Fibroblast of skin of left biceps (primary cell): ENCODE results near the gene SRSF1.
"Not testable (repeated sequence)": the region's sequence is repeated elsewhere in the genome, so short reads cannot be mapped to it uniquely, and the experiment has no call there.

ENCODE experiments used
- DNase-seq, 2 experiments: peaks; one replicate each; pipeline ENCODE4 v3.0.0-alpha.2; 2013; ENCODE audit warnings: low read depth in 2 of 2

Gene SRSF1

DNA sequence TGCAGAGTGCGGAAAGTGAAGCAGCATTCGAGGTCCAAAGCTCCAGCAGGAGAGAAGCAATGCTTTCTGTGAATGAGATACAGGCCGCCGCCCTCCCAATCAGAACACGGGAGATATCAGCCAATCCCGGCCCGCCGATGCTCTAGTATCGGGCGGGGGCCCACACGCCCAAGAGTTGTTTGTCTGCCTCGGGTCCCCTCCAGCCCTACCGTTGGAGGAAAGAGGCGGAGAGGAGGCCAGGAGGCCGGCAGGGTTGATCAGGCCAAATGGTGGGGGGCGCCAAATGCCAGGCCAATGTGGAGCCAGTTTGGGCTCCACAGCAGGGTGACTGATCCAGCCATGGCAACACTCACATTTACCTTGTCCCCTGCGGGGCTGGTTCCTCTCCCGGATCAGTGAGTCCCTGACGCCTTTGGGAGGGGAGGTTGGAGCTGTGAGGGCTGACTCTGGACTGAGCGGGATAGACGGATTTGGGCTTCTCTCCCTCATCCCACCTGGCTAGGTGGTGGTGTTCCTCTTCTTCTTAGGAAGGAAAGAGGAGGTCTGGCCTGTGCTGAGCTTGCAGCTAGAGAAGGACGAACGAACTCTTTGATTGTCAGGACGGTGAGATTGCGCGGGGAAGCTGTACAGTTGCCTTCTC is 41.4 kb downstream of the SRSF1 start:
- no peak for DNase-seq

DNA sequence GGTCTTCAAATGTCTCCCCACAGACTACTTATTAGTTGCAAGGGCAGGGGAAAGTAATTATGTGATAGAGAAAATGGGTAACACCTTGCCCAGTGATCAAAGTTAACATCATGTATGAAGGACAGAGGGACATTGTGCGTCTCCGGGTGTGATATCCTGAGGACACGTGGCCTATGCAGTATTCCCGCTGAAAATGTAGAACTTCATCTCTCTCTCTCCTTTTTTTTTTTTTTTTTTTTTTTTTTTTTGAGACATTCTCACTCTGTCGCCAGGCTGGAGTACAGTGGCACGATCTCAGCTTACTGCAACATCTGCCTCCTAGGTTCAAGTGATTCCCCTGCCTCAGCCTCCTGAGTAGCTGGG is 43.9 kb downstream of the SRSF1 start:
- DNase-seq, result no peak

DNA sequence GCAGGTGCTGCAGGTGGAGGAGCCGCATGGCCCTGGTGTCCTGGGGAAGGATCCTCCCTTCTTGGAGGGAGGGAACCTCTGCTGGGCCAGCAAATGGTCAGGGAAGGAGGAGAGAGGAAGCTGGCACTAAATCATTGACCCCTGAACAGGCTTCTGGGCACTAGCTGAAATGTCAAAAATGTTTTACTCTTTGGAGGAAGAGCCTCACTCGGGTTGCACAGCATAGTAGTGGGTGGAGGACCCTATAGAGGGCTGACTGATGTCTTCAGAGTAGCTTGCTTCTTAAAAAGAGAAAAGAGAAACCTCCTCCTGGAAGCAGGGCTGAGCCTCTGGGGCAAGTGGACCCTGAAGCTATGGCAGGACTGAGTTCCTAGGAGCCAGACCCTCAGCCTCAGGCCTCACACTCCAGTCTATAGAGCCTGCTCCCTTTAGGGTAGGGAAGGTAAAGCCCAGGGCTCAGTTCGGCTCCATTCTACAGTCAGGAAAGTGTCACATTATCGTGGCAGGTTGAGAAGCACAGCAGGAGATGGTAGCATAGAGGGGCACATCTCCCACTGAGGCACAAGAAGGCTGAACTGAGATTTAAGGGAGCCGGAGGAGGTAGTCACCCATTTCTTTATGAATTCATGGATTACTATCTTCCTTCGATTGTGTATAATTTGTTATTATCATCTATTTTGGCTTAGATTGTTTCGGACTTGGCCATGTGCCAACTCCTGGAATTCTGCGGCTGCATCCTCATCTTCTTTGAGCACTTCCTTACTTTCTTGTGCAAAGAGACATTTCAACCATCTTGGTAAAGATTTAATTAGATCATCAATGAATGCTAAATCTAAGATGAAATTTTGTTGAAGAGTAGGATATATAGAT is 44.5 kb downstream of the SRSF1 start:
- no peak for DNase-seq

DNA sequence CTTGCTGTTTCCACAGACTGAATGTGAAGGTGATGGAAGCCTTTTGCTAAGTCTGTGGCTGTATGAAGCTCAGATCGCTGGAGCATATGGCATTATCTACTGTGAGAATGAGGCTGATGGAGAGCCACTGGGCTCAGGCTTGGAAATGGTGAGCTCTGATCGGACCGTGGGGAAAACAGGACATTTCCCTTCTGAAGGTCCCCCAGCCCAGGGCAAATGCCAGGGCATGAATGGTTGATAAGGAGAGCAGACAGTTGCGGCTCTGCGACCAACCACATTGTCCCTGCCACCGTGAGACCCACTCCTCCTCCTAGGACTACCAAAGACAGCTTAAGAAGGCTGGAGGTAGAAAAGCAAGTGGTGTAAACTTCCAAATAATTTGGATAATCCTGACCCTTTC is 47.1 kb downstream of the SRSF1 start:
- no peak for DNase-seq

DNA sequence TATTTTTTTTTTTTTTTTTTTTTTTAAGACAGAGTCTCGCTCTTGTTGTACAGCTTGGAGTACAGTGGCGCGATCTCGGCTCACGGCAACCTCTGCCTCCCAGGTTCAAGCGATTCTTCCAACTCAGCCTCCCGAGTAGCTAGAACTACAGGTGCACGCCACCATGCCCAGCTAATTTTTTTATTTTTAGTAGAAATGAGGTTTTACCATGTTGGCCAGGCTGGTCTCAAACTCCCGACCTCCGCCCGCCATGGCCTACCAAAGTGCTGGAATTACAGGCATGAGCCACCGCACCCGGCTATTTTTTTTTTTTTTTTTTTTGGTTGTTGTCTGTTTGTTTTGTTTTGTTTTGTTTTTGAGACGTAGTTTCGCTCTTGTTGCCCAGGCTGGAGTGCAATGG is 48.7 kb downstream of the SRSF1 start:
- DNase-seq, result not testable (repeated sequence)

DNA sequence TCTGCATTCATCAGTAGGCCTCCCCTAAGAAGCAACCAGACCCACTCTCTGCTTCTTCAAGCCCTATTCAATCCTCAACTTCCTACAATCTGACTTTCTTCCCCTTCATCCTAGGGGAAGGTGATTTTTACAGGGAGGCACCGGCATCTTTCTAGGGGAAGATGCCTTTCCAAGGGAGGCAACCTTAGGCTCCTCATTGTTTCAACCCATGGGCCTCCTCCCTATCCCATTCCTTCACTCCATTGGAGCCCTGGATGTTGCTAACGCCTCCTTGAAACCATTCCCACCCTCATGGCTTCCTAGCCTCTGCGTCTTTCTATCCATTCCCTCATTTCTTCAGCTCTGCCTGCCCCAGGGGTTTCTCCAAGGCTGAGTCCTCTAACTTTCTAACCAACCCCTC is 49.2 kb downstream of the SRSF1 start:
- no peak for DNase-seq

DNA sequence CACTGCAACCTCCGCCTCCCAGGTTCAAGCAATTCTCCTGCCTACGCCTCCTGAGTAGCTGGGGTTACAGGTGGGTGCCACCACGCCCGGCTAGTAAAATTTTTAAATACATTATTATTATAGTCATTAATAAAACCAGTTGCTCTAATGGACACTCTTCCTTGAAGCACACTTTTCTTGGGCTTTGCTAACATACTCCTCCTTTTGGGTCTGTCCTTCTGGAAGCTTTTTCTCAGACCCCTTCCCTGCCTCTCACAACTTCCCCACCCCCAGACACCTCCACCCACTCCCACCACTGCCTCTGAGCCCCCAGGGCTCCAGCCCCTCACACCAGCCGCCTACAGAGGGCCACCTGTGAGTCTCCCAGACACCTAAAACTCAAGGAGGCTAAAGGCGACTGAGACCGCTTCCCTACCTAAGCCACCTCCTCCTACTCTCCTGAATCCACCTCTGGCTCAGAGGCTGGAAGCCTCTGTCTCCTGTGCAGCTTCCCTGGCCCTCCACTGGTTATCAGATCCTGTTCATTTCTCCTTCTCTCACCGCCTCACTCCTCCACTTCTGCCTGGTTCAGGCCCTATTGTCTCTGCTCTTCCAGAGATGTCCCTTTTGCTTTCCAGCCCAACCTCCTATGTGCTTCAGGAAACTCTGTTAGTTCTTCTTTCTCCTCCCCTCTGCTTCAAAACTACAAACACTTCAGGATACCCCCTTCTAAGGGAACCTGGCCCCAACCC is 49.8 kb downstream of the SRSF1 start:
- no peak for DNase-seq

DNA sequence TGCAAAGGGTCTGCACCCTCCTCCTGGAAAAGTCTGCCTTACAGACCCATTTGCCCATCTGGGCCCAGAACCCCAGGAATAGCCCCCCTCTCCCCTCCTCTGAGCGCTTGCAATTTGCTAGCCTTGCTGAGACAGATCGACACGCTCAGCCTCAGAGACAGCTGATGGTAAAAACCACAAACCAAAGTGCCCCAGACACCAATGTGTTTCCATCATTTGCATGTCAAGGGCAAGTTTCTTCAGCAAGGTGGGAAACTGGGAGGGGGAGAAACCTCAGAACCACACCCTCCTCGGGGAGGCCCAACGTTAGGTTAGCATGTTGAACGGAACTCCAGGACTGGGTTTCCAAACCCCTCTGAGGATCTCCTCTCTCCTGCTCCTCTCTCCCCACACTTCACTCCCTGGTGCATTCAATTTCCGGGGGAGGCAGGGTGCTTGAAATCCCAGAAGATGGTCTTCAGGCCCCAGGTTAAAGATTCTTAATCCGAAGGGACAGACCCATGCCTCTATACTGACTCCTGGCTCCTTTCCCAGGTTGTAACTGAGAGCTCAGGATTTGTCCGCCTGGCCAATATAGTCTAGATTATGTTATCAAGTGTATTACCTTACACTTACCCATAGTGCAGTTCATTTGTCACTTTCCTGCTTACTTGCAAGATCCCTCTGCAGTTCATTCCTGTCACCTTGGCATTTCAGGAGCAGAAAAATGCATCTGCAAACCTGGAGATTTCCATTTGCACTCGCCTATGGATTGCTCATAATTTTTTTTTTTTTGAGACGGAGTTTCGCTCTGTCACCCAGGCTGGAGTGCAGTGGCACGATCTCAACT is 50.5 kb downstream of the SRSF1 start:
- no peak for DNase-seq

DNA sequence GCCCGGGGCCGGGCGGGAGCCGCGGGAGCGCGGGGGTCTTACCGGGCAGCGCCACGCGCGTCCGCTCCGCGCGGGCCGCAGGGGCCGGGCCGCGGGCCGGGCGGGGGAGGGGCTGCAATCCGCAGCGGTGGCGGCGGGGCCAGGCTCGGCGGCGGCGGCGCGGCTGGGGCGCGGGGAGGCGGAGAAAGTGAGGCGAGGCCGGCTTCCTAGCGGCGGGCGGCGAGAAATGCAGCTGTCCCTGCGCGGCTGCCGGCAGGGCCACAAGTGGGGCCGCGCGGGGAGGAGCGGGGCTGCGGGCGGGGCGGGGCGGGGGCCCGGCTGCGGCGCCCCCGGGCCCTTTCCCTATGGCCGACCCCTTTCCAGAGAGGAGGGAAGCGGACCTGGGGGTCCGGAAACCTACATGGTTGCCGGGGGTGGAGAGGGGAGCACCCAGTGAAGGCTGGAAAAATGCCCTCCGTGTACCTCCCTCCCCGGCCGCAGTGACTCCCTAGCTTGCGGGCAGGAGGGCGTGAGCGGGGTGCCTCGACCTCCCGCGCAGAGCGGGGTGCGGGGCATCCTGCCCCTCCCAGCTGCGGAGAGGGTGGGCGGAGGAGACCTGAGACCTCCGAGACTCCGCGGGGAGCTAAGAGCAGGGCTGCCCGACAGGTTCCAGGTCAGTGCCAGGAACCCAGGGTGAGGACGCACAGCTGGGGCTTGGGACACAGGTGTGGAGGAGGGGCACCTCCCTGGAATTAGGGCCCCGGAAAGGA is 51.7 kb downstream of the SRSF1 start, which contains the start of gene CUEDC1:
Gene CUEDC1 (minus strand): TSS at position 230 of the 749 bp plus-strand sequence. CDS start 69,848 bp downstream, outside the sequence.
- DNase-seq, result no peak

DNA sequence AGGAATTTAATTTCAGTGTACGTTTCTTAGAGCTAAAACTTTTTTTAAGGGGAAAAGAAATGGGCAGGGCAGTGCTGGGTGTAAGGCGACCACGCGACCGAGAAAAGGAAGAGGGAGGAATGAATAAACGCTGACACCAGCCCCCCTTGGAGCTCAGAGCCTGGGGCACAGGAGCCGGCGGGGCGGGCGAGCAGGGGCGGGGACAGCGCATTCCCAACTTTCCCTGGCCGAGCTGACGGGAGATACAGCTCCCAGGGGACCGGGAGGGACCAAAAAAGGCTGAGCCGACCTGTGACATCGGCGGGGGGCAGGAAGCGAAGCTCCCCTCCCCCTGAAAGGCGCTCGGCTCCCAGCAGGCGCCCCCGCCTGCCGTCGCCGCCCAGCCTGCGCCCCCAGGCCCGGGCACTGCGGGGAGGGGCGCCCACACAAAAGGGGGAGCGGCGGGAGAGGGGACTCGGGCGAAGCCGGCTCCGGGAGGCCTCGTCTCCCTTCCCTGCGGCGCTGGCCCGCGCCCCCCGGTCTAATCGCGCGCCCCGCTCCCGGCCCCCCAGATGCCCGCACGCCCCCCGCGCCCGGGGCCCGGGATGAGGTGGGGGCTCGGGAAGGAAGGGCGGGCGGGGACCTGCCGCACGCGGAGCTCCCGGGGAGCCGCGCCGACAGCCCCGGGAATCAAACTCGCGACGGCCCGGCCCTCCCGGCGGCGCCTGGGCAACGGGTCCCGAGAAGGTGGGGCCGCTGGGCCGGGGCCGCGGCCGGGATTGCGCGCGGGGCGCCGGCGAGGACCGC is 52.5 kb downstream of the SRSF1 start:
- DNase-seq, result no peak

DNA sequence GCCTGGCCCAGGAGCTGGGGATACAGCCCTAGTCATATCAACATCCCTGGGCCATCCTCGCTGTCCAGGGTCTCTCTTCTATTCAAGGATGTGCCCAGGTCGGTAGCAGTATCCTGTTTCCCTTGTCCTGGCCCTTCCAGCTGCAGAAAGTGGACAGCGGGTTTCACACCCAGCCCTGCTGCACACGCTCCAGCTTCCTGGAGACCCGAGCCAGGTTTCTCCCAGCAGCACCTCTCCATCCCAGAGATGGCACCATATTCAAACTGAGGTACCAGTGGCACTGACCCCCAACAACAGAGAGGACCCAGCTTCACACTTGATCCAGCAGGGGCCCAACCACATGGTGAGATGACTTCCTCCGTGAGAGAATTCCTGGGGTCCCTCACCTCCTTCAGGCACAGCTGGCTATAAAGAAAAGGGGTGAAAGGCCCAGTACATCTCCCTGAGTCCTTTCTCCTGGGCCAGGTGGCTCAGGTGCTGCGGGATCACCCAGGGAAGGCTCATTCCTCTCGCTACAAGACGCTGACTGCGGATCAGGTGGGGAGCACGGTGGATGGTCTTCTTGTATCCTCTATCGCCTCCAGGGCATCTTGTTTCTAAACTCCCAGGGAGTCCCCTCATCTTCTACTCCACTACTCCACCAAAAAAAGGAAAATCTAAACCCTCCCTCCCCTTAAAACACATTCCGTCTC is 53.2 kb downstream of the SRSF1 start:
- no peak for DNase-seq
